ENCODE results near the gene ADNP. TPM values are rescaled to one million over a fixed set of nuclear protein-coding genes. Genes with fewer than 3 reads are reported as not detected.

ADNP gene
- total RNA-seq, 1 donor from 2014 or later = 75.4 TPM

DNA sequence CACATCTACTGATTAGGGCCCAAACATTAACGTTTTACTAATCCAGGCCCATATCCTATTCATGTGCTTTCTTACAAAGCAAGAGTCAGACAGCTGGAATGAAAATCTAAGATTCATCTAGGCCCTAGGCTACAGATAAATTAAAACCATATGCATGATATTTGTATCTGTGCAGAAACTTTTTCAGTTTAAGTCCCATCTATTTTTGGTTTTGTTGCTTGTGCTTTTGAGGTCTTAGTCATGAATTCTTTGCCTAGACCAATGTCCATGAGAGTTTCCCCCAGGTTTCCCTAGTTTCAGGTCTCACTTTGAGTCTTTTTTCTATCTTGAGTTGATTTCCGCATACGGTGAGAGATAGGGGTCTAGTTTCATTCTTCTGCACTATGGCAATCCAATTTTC, 20.2 kb downstream of the ADNP start:
- H3F3A ChIP-seq (ENCODE audit: low read depth) = peaks cover 29% of the 10 kb centered on the region
- no peaks in the 10 kb centered on the region for H3K9me3 ChIP-seq (ENCODE audit: low read depth)
- Mint-ChIP-seq H3K27ac (no peak overlapping the region), H3K36me3 (peaks cover 18% of the 10 kb centered on the region), H3K9me3 (no peaks in the 10 kb centered on the region), H3K4me3 (no peak overlapping the region), H3K4me1 (peaks cover 23% of the 10 kb centered on the region), H3K27me3 (ENCODE audit: insufficient read depth, low read depth) (peaks cover 3% of the 10 kb centered on the region)
- peaks cover 6% of the 10 kb centered on the region for H3K4me1 ChIP-seq
- H3K79me2 ChIP-seq (ENCODE audit: low read depth) = peaks cover 100% of the 10 kb centered on the region
- no peak overlapping the region for H3K4me2 ChIP-seq
- H3K36me3 ChIP-seq = peaks cover 10% of the 10 kb centered on the region
- TF ChIP-seq EZH2 (IDR thresholded peaks at IDR 0.05) = no peak
- no peak for TF ChIP-seq EZH2phosphoT487 (IDR thresholded peaks at IDR 0.05)
- TF ChIP-seq, protein P1, sequence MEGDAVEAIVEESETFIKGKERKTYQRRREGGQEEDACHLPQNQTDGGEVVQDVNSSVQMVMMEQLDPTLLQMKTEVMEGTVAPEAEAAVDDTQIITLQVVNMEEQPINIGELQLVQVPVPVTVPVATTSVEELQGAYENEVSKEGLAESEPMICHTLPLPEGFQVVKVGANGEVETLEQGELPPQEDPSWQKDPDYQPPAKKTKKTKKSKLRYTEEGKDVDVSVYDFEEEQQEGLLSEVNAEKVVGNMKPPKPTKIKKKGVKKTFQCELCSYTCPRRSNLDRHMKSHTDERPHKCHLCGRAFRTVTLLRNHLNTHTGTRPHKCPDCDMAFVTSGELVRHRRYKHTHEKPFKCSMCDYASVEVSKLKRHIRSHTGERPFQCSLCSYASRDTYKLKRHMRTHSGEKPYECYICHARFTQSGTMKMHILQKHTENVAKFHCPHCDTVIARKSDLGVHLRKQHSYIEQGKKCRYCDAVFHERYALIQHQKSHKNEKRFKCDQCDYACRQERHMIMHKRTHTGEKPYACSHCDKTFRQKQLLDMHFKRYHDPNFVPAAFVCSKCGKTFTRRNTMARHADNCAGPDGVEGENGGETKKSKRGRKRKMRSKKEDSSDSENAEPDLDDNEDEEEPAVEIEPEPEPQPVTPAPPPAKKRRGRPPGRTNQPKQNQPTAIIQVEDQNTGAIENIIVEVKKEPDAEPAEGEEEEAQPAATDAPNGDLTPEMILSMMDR (IDR thresholded peaks at IDR 0.05) = no peak
- no peak for DNase-seq (ENCODE audit: low spot score)
- H4K20me1 ChIP-seq (ENCODE audit: low read depth) = peaks cover 100% of the 10 kb centered on the region
- H3K27me3 ChIP-seq = no peaks in the 10 kb centered on the region
- H3K27ac ChIP-seq = no peak overlapping the region
- no peak overlapping the region for H3K9ac ChIP-seq
- H2AFZ ChIP-seq (replicated peaks) = no peak overlapping the region
- no peak overlapping the region for H3K4me3 ChIP-seq

DNA sequence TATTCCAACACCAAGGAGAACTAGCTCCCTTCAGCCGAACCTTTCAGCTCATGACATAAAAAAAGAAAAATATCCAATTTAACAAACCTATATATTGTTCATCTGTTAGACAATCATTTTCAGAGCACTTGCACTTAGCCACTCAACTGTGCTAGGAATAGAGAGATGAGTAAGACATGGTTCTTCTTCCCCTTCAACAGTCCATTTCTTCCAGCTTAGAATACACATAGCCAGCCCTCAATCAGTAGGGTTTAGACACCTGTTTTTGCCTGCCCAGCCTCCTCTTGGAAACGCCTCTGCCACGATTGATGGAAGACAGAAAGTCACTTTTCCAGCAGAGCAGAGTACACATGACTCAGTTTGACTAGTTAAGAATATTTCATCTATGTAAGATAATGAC, 21.8 kb downstream of the ADNP start:
- Histone ChIP-seq H4K20me1 (ENCODE audit: low read depth) (peaks cover 100% of the 10 kb centered on the region), H3K9ac (no peak overlapping the region), H3F3A (ENCODE audit: low read depth) (peaks cover 36% of the 10 kb centered on the region), H3K9me3 (ENCODE audit: low read depth) (no peaks in the 10 kb centered on the region), H3K27me3 (no peaks in the 10 kb centered on the region), H3K79me2 (ENCODE audit: low read depth) (peaks cover 100% of the 10 kb centered on the region), H3K4me1 (no peaks in the 10 kb centered on the region), H3K27ac (no peak overlapping the region), H2AFZ (replicated peaks) (no peak overlapping the region), H3K4me3 (no peak overlapping the region), H3K4me2 (no peak overlapping the region), H3K36me3 (peaks cover 4% of the 10 kb centered on the region)
- TF ChIP-seq, protein P1 (IDR thresholded peaks at IDR 0.05) = no peak
- TF ChIP-seq EZH2phosphoT487 (IDR thresholded peaks at IDR 0.05) = no peak
- no peak for TF ChIP-seq EZH2 (IDR thresholded peaks at IDR 0.05)
- Mint-ChIP-seq H3K27ac (no peak overlapping the region), H3K27me3 (ENCODE audit: insufficient read depth, low read depth) (peaks cover 3% of the 10 kb centered on the region), H3K9me3 (no peaks in the 10 kb centered on the region), H3K4me3 (no peak overlapping the region), H3K36me3 (peaks cover 18% of the 10 kb centered on the region), H3K4me1 (peaks cover 20% of the 10 kb centered on the region)
- no peak for DNase-seq (ENCODE audit: low spot score)

DNA sequence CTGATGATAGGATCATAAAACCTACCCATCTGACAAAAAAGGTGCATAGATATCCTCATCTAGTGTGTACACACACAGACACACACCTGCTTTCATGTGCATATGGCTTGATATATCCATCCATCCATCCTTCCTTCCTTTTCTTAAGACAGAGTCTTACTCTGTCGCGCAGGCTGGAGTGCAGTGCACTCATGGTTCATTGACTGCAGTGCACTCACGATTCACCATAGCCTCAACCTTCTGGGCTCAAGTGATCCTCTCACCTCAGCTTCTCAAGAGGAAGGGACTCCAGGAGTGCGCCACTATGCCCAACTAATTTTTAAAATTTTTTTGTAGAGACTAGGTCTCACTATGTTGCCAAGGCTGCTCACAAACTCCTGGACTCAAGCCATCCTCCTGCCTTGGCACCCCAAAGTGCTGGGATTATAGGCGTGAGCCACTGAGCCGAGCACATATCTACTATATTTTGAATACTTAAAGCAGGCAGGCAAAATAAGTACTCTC, 27.1 kb downstream of the ADNP start:
- Mint-ChIP-seq H3K4me1 (peaks cover 6% of the 10 kb centered on the region), H3K36me3 (peaks cover 24% of the 10 kb centered on the region), H3K27ac (no peak overlapping the region), H3K9me3 (no peaks in the 10 kb centered on the region), H3K27me3 (ENCODE audit: insufficient read depth, low read depth) (no peaks in the 10 kb centered on the region), H3K4me3 (no peak overlapping the region)
- Histone ChIP-seq H4K20me1 (ENCODE audit: low read depth) (peaks cover 99% of the 10 kb centered on the region), H3K9me3 (ENCODE audit: low read depth) (no peaks in the 10 kb centered on the region), H3K9ac (no peak overlapping the region), H3K27me3 (no peaks in the 10 kb centered on the region), H3K4me2 (no peak overlapping the region), H3F3A (ENCODE audit: low read depth) (peaks cover 53% of the 10 kb centered on the region), H3K36me3 (peaks cover 29% of the 10 kb centered on the region), H3K79me2 (ENCODE audit: low read depth) (peaks cover 100% of the 10 kb centered on the region), H3K4me1 (no peaks in the 10 kb centered on the region), H2AFZ (replicated peaks) (no peak overlapping the region), H3K4me3 (no peak overlapping the region), H3K27ac (no peak overlapping the region)
- TF ChIP-seq, protein P1 (IDR thresholded peaks at IDR 0.05) = no peak
- TF ChIP-seq EZH2phosphoT487 (IDR thresholded peaks at IDR 0.05) = no peak
- no peak for TF ChIP-seq EZH2 (IDR thresholded peaks at IDR 0.05)
- no peak for DNase-seq (ENCODE audit: low spot score)
